HL-60 (cell line): ENCODE measurements around the gene TM9SF1.

Experiments used
- DNase-seq, 2 experiments: peaks; one replicate each; pipeline ENCODE4 v3.0.0-alpha.2; 2010 to 2020; ENCODE audit warnings: low read depth in 1 of 2, low spot score in 1 of 2
- H3K27ac ChIP-seq: fragments of 250-450 bp; sonication (Bioruptor Pico); replicated peaks from 2 replicates; pipeline ENCODE4 v1.5.1; 2020; ENCODE audit warnings: mild to moderate bottlenecking, moderate library complexity
- H3K27me3 ChIP-seq: fragments of 250-450 bp; sonication (Bioruptor Pico); 2 replicates; pipeline ENCODE4 v1.5.1; 2021; ENCODE audit warnings: mild to moderate bottlenecking, moderate library complexity; ENCODE audit not compliant: insufficient read depth, poor library complexity, severe bottlenecking
- H3K4me3 ChIP-seq: replicated peaks from 2 replicates; pipeline ENCODE4 v1.5.1; 2011; ENCODE audit warnings: mild to moderate bottlenecking, control low read depth, low read length; ENCODE audit not compliant: insufficient read depth
- CTCF ChIP-seq: IDR thresholded peaks from one replicate; pipeline ENCODE4 v1.5.1; 2011; ENCODE audit warnings: low read length, control low read depth, inconsistent platforms; ENCODE audit not compliant: insufficient read depth
- GABPA ChIP-seq: IDR thresholded peaks from 2 replicates; pipeline ENCODE4 v1.6.1; 2012; ENCODE audit warnings: low read depth
- POLR2AphosphoS5 ChIP-seq: IDR thresholded peaks from 2 replicates; pipeline ENCODE4 v1.6.1; 2012; ENCODE audit warnings: low read depth
- REST ChIP-seq: IDR thresholded peaks from 2 replicates; pipeline ENCODE4 v1.6.1; 2012; ENCODE audit warnings: low read depth; ENCODE audit not compliant: insufficient replicate concordance
- SPI1 ChIP-seq: IDR thresholded peaks from 2 replicates; pipeline ENCODE4 v1.6.1; 2012; ENCODE audit warnings: low read depth, mild to moderate bottlenecking, borderline replicate concordance

TM9SF1 gene

GRCh38 chr14:24236689-24237462, 41.6 kb upstream of the TM9SF1 start:
- no peak overlapping the region for H3K27ac ChIP-seq
- TF ChIP-seq REST (no peak), SPI1 (no peak), CTCF (no peak), POLR2AphosphoS5 (0 out of 2 replicates have a peak, but pooled peaks have one; percentile 7), GABPA (no peak)
- DNase-seq: no peak
- H3K27me3 ChIP-seq: no peaks in the 10 kb centered on the region
- H3K4me3 ChIP-seq: no peak overlapping the region

- H3K27ac ChIP-seq: no peak overlapping the region
Measured at GRCh38 chr14:24235804-24236688, 40.8 kb upstream of the TM9SF1 start.

More at GRCh38 chr14:24235804-24236688, 40.8 kb upstream of the TM9SF1 start:
- TF ChIP-seq SPI1: no peak
- no peak for TF ChIP-seq CTCF
- no peak for TF ChIP-seq POLR2AphosphoS5
- no peak for TF ChIP-seq REST
- TF ChIP-seq GABPA: no peak
- DNase-seq: no peak
- Histone ChIP-seq H3K4me3 (no peak overlapping the region), H3K27me3 (no peaks in the 10 kb centered on the region)
